ENCODE measurements around the gene NOP53.

The NOP53 gene

DNA sequence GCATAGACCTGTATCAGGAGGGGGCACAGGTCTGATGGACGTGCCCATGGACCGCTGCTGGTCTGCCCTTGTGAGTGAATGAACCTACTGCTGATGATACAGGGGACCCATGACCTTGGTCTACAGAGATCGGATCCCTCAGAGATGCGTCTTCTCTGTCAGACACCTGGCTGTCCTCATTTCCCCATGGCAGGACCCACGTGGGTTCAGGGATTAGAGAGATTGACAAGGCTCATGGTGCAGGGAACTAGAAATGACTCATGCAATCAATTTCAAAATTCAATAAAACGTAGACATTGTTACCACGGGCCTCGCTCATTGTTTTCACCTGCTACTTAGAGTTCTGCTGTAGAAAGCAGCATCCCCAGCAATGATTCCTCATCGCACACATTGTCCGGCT lies 60.0 kb downstream of the NOP53 start:
- no peak for DNase-seq (ENCODE audit: low read depth)

DNA sequence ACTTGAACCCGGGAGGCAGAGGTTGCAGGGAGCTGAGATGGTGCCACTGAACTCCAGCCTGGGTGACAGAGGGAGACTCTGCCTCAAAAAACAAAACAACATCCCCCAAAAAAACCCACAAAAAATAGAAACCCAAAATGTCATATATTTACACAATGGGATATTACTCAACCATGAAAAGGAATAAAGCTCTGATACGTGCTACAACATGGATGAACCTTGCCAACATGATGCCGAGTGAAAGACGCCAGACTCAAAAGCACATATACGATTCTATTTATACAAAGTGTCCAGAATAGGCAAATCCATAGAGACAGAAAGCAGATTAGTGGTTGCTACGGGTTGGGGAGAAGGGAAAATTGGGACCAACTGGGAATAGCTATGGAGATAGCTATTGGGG lies 61.1 kb downstream of the NOP53 start:
- no peak for DNase-seq (ENCODE audit: low read depth)
